Vagina (tissue), 2 donors: Measurements from ENCODE around the gene ZNF74.

Experiments
- POLR2A ChIP-seq, 2 donors: fragments of 450-650 bp; IDR thresholded peaks; one replicate each; pipeline ENCODE4 v1.6.1; 2017; ENCODE audit warnings: antibody characterized with exemption in 2 of 2, mild to moderate bottlenecking in 2 of 2, moderate library complexity in 2 of 2
- POLR2AphosphoS5 ChIP-seq, 2 donors: sonication (generic); formaldehyde crosslinking; IDR thresholded peaks; one replicate each; pipeline ENCODE4 v1.9.0; 2017; ENCODE audit warnings: antibody characterized with exemption in 2 of 2, mild to moderate bottlenecking in 2 of 2, low read depth in 1 of 2; ENCODE audit not compliant: insufficient read depth in 1 of 2
- TF ChIP-seq, protein P1 (sequence below), 3 experiments: fragments of 450-650 bp in 2 of 3; fragments of 200-600 bp in 1 of 3; sonication (generic) in 1 of 3; IDR thresholded peaks; one replicate each; pipeline ENCODE4 v1.5.1; 2017 to 2019; ENCODE audit warnings: antibody characterized with exemption in 3 of 3, mild to moderate bottlenecking in 2 of 3, moderate library complexity in 2 of 3

DNA sequence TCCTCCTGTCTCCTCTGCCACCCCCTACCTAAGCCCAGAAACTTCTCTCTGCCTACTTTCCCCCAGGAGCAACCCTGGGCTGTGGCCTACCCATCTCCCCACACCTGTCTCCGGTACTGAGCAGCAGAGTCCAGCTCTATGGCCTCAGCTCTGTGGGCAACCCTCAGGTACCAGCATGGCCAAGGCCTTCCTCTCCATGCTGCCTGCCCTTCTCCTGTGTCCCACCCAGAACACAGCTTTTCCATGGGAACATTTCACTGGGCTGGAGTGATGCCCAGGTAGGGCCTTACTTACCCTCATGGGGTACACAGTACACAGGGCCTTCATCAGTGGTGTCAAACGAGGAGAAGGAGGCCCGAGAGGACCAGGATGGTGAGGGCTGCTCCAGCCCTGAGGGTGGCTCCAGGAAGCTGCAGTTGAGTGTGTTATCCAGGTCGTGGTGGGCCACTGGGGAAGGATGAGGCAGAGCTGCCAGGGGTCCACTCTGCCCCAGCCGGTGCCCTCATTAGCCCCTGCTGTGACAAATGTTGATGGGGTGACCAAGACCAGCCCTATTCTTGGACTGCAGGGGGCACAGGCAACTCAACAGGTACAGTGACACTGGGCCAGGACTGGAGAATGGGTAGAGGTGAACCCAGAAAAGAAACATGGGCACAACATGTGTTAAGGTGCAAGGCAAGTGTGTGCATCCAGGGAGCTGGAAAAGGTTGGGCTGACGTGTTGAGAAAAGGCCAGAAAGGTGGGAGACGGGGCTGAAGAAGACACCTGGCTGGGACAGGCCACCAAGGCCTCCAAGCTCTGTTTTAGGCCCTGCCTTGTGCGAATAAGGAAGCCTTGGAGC, 33.4 kb downstream of the ZNF74 start:
- TF ChIP-seq POLR2A (IDR thresholded peaks at IDR 0.05) (no peak), POLR2AphosphoS5 (IDR thresholded peaks at IDR 0.05; ENCODE audit: insufficient read depth in 1 of 2, low read depth in 1 of 2) (no peak)
- TF ChIP-seq, protein P1, sequence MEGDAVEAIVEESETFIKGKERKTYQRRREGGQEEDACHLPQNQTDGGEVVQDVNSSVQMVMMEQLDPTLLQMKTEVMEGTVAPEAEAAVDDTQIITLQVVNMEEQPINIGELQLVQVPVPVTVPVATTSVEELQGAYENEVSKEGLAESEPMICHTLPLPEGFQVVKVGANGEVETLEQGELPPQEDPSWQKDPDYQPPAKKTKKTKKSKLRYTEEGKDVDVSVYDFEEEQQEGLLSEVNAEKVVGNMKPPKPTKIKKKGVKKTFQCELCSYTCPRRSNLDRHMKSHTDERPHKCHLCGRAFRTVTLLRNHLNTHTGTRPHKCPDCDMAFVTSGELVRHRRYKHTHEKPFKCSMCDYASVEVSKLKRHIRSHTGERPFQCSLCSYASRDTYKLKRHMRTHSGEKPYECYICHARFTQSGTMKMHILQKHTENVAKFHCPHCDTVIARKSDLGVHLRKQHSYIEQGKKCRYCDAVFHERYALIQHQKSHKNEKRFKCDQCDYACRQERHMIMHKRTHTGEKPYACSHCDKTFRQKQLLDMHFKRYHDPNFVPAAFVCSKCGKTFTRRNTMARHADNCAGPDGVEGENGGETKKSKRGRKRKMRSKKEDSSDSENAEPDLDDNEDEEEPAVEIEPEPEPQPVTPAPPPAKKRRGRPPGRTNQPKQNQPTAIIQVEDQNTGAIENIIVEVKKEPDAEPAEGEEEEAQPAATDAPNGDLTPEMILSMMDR (IDR thresholded peaks at IDR 0.05): no peak
